NCI-H526 treated with DMSO at 0.1 percent for 48 hours (cell line): Measurements from ENCODE around the gene EOGT.

ENCODE experiments used
- DNase-seq: peaks from one replicate; lab custom pipeline; 2025; lab: John Stamatoyannopoulos, UW

Gene EOGT

DNA sequence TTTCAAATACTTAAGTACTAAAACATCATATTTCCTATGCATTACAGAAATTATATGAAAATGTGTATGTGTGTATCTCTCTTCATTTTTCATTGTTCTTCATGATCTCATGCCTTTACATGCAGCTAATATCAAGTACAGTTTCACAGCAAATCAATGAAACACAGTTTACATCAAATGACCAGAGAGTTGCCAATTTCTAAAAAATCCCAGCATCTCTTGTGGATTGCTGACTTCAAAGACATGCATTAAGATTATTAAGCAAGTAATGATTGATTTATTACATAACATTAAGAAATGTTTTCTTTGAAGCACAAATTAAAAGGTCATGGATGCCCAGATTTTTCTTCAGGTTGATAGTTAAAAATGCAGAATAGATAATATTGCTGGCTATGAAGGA is 50.1 kb downstream of the EOGT start:
- DNase-seq = no peak

- DNase-seq = no peak
Observed at GRCh38 chr3:68958932-68959331, 54.6 kb downstream of the EOGT start.

DNA sequence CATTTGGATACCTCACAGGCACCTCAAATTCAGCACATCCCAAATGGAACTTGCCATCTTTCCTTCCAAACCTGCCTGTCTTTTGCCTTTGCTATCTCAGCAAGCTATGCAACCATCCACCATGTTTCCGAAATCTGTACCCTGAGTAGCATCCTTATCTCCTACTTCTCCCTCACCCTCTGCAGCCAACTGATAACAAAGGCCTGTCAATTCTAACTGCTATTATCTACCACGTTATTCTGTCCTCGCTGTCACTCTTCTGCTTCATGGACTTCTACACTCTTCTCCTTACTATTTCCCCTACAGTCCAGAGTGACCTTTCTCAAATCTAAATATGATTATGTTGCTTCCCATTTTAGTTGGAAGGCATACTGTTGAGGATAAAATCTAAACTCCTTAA is 55.6 kb downstream of the EOGT start:
- DNase-seq = no peak

- DNase-seq = no peak
Observed at GRCh38 chr3:68953816-68954444, 59.6 kb downstream of the EOGT start.

GRCh38 chr3:68945225-68945624 is 68.3 kb downstream of the EOGT start:
- no peak for DNase-seq

DNA sequence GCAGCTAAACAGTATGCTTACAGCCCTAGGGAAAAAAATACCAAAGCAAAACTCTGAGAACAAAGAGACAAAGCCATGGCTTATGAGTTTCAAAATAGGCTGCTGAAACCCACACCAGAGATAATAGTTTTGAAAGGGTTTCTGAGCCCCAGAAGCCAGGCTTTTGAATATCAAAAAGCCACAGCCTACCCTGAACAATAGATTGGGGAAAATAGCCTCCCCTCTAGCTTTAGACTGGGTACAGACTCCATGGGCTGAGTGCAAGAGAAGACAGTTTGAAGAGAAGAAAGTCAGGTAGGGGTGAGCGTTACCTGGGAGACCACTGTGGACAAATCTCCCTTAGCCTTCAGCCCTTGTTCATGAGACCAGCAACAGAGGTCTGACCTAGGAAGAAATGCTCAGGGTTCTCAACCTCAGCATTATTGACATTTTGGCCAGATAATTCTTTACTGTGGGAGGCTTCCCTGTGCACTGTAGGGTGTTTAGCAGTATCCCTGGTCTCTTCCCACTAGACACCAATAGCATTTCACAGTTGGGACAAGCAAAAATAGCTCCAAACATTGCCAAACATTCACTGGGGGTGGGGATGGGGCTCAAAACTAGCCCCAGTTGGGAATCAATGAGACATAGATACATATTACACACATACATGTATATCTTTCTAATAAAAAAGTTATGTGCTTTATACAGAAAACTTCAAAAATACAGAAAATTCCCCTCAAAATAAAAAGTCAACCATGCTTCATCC is 69.6 kb downstream of the EOGT start:
- no peak for DNase-seq

DNA sequence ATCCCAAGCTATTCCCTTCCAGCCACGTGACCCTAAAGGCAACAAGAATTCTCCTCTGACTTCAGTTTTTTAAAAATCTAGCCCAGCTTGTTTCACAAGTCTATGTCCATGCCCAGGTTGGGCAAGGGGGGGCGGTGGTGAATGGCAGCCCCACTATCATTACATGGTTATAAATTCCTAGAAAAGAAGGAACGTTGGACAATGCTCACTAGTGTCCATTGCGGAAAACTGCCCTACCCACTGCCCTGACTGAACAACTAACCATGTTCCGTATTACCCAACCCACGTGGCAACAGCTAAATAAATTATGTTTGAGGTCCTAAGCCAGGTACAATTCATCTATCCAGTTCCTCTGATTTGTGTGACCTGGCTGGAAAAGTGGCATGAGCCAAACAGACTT is 72.4 kb downstream of the EOGT start:
- no peak for DNase-seq

GRCh38 chr3:68936856-68937255 is 76.6 kb downstream of the EOGT start:
- DNase-seq = no peak

GRCh38 chr3:68935778-68936177 is 77.7 kb downstream of the EOGT start:
- no peak for DNase-seq

DNA sequence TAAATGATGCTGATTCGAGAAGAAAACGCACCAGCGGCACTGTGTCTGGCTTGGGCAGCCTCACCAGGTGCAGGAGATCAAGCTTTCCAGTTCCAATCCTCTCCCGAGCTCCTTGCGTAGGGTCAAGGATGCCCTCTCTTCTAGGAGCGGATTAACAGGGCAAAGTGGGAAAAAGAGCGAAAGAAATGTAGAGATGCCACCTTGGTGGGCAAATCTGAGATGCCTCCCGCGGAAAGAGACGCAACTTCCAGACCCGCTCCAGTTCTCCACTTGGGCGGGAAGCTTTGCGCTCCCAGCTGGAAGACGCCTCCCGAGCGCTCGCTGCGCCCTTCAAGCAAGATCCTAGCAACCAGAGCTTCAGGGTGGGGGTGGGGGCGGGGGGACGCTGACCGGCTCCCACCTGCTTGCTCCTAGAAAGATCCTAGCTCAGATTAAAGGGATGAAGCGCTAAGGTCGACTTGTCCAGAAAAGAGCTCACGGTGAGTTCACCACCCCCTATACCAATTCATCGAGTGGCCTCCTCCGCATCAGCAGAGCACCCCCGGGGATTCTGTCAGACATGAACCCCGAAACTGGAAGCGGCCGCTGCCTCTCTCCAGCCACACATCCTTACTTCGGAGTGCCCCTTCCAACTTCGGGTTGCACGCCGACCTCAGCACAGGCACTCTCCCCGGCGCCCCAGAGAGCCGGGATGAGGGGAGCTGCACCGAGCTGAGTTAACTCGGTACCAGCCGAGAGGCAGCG is 81.9 kb downstream of the EOGT start:
- no peak for DNase-seq
